HL-60 (cell line): ENCODE data around the gene ZNF793.

ENCODE experiments used
- CTCF ChIP-seq: IDR thresholded peaks from one replicate; pipeline ENCODE4 v1.5.1; 2011; ENCODE audit warnings: low read length, control low read depth, inconsistent platforms; ENCODE audit not compliant: insufficient read depth
- TF ChIP-seq, protein P1 (sequence below): IDR thresholded peaks from 2 replicates; pipeline ENCODE4 v1.6.1; 2012; ENCODE audit warnings: low read depth; ENCODE audit not compliant: insufficient replicate concordance

- TF ChIP-seq, protein P1, sequence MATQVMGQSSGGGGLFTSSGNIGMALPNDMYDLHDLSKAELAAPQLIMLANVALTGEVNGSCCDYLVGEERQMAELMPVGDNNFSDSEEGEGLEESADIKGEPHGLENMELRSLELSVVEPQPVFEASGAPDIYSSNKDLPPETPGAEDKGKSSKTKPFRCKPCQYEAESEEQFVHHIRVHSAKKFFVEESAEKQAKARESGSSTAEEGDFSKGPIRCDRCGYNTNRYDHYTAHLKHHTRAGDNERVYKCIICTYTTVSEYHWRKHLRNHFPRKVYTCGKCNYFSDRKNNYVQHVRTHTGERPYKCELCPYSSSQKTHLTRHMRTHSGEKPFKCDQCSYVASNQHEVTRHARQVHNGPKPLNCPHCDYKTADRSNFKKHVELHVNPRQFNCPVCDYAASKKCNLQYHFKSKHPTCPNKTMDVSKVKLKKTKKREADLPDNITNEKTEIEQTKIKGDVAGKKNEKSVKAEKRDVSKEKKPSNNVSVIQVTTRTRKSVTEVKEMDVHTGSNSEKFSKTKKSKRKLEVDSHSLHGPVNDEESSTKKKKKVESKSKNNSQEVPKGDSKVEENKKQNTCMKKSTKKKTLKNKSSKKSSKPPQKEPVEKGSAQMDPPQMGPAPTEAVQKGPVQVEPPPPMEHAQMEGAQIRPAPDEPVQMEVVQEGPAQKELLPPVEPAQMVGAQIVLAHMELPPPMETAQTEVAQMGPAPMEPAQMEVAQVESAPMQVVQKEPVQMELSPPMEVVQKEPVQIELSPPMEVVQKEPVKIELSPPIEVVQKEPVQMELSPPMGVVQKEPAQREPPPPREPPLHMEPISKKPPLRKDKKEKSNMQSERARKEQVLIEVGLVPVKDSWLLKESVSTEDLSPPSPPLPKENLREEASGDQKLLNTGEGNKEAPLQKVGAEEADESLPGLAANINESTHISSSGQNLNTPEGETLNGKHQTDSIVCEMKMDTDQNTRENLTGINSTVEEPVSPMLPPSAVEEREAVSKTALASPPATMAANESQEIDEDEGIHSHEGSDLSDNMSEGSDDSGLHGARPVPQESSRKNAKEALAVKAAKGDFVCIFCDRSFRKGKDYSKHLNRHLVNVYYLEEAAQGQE: no peak
- no peak for TF ChIP-seq CTCF
These were observed 767 bp upstream of the ZNF793 start for GRCh38 chr19:37505958-37506386.
